Measurements from ENCODE around the gene RNF207.

The RNF207 gene

GRCh38 chr1:6181347-6181770 is 24.6 kb upstream of the RNF207 start:
- ChIA-PET POLR2A (no interaction called here), CTCF (no interaction called here)
- Histone ChIP-seq H3K9me3 (ENCODE audit: control insufficient read depth, insufficient read depth, low read depth, low read length) (no peaks in the 10 kb centered on the region), H3K36me3 (ENCODE audit: control insufficient read depth in 2 of 2, insufficient read depth in 1 of 2, low read length in 2 of 2) (peaks cover 0 to 21% of the 10 kb centered on the region in 2 experiments; a peak in 1 of 3 replicates), H3K4me3 (ENCODE audit: low read depth, low read length) (no peak overlapping the region), H3K27ac (ENCODE audit: extremely low read depth, low read depth, low read length) (no peak overlapping the region), H3K4me1 (ENCODE audit: control insufficient read depth, insufficient read depth, low read length) (no peaks in the 10 kb centered on the region)
- peak; percentile 71 for TF ChIP-seq KLF9 (tag by site-specific recombination; IDR thresholded peaks at IDR 0.05; ENCODE audit: low read depth)
- peak; percentile 24; the same call in 1 of the 2 replicates for TF ChIP-seq PRDM10 (tag by site-specific recombination; IDR thresholded peaks at IDR 0.05)
- TF ChIP-seq ZNF530 (tag by site-specific recombination; IDR thresholded peaks at IDR 0.05; ENCODE audit: low read depth): no peak
- TF ChIP-seq BCL11B (tag by site-specific recombination; IDR thresholded peaks at IDR 0.05; ENCODE audit: low read depth): no peak
- peak; percentile 48 for TF ChIP-seq GLIS1 (tag by site-specific recombination; IDR thresholded peaks at IDR 0.05)
- peak; percentile 58 for TF ChIP-seq ZBTB17 (tag by site-specific recombination; IDR thresholded peaks at IDR 0.05)

- Histone ChIP-seq H3K36me3 (ENCODE audit: control insufficient read depth in 2 of 2, insufficient read depth in 1 of 2, low read length in 2 of 2) (peaks cover 7 to 42% of the 10 kb centered on the region in 2 experiments; a peak in 2 of 3 replicates), H3K4me1 (ENCODE audit: control insufficient read depth, insufficient read depth, low read length) (no peaks in the 10 kb centered on the region), H3K27ac (ENCODE audit: extremely low read depth, low read depth, low read length) (no peak overlapping the region), H3K4me3 (ENCODE audit: low read depth, low read length) (no peak overlapping the region), H3K9me3 (ENCODE audit: control insufficient read depth, insufficient read depth, low read depth, low read length) (no peaks in the 10 kb centered on the region)
- POLR2A ChIA-PET: interaction anchor here (1.6 kb wide), 1 partner anchor 19 kb away, joined by 4 read pairs; no protein-coding TSS in a partner anchor
- CTCF ChIA-PET: interaction anchor here (0.6 to 3.0 kb wide), 5 partner anchors 15 to 189 kb away, joined by 3 to 12 read pairs (median 4); partner anchors contain the start of gene RPL22
- TF ChIP-seq MZF1 (tag by site-specific recombination; IDR thresholded peaks at IDR 0.05; ENCODE audit: borderline replicate concordance) (peak; percentile 58; the same call in 1 of the 2 replicates), BCL11A (tag by site-specific recombination; IDR thresholded peaks at IDR 0.05; ENCODE audit: low read depth) (no peak), ZNF664 (tag by site-specific recombination; IDR thresholded peaks at IDR 0.05) (no peak), HIC1 (tag by site-specific recombination; IDR thresholded peaks at IDR 0.05) (no peak), ZNF404 (tag by site-specific recombination; IDR thresholded peaks at IDR 0.05) (no peak), PATZ1 (tag by site-specific recombination; IDR thresholded peaks at IDR 0.05) (0 out of 2 replicates have a peak, but pooled peaks have one; percentile 14), SP2 (tag by site-specific recombination; IDR thresholded peaks at IDR 0.05) (no peak), ZBTB1 (tag by site-specific recombination; IDR thresholded peaks at IDR 0.05) (no peak), ZBTB8A (tag by site-specific recombination; IDR thresholded peaks at IDR 0.05) (0 out of 2 replicates have a peak, but pooled peaks have one; percentile 14), ZBTB48 (tag by site-specific recombination; IDR thresholded peaks at IDR 0.05) (no peak), ZNF600 (tag by site-specific recombination; IDR thresholded peaks at IDR 0.05) (no peak), ZNF473 (tag by site-specific recombination; IDR thresholded peaks at IDR 0.05) (no peak), ZNF223 (tag by site-specific recombination; IDR thresholded peaks at IDR 0.05) (no peak), ZNF148 (tag by site-specific recombination; IDR thresholded peaks at IDR 0.05; ENCODE audit: borderline replicate concordance) (no peak), PRDM10 (tag by site-specific recombination; IDR thresholded peaks at IDR 0.05) (peak; percentile 54; the same call in 1 of the 2 replicates)
These were observed 22.4 kb upstream of the RNF207 start for GRCh38 chr1:6183520-6183989.

Measured in HEK293 (cell line).